Measurements from ENCODE around the gene MADCAM1.

The MADCAM1 gene

GRCh38 chr19:483332-484072 lies 12.8 kb upstream of the MADCAM1 start:
- peaks cover 27% of the 10 kb centered on the region for H3K27me3 Mint-ChIP-seq (ENCODE audit: low read depth)
- TF ChIP-seq CTCF (IDR thresholded peaks at IDR 0.05; ENCODE audit: unreplicated experiment in 3 of 3), result no peak
- no peak overlapping the region for H3K4me3 Mint-ChIP-seq
- peaks cover 4% of the 10 kb centered on the region for H3K36me3 Mint-ChIP-seq (ENCODE audit: low read depth)
- H3K4me1 Mint-ChIP-seq, result peaks cover 15% of the 10 kb centered on the region
- H3K9me3 Mint-ChIP-seq, result peaks cover 7% of the 10 kb centered on the region
- H3K27ac Mint-ChIP-seq, result no peak overlapping the region

- no peak overlapping the region for H3K4me3 Mint-ChIP-seq
Observed at GRCh38 chr19:484494-484893, 11.8 kb upstream of the MADCAM1 start.

GRCh38 chr19:485077-485476 lies 11.2 kb upstream of the MADCAM1 start:
- H3K4me3 Mint-ChIP-seq, result peak overlapping the region; percentile 21 to 56 (median 46)
- H3K4me1 Mint-ChIP-seq, result peaks cover 5% of the 10 kb centered on the region
- H3K27ac Mint-ChIP-seq, result peak overlapping the region in 1 of 3 experiments; percentile 29
- no peak for TF ChIP-seq CTCF (IDR thresholded peaks at IDR 0.05; ENCODE audit: unreplicated experiment in 3 of 3)
- H3K9me3 Mint-ChIP-seq, result peaks cover 5% of the 10 kb centered on the region
- peaks cover 4% of the 10 kb centered on the region for H3K36me3 Mint-ChIP-seq (ENCODE audit: low read depth)
- peaks cover 19% of the 10 kb centered on the region for H3K27me3 Mint-ChIP-seq (ENCODE audit: low read depth)

More at GRCh38 chr19:484494-484893, 11.8 kb upstream of the MADCAM1 start:
- TF ChIP-seq CTCF (IDR thresholded peaks at IDR 0.05; ENCODE audit: unreplicated experiment in 3 of 3), result no peak
- Mint-ChIP-seq H3K36me3 (ENCODE audit: low read depth) (peaks cover 4% of the 10 kb centered on the region), H3K27me3 (ENCODE audit: low read depth) (peaks cover 24% of the 10 kb centered on the region), H3K27ac (no peak overlapping the region), H3K9me3 (peaks cover 7% of the 10 kb centered on the region), H3K4me1 (peaks cover 10% of the 10 kb centered on the region)

DNA sequence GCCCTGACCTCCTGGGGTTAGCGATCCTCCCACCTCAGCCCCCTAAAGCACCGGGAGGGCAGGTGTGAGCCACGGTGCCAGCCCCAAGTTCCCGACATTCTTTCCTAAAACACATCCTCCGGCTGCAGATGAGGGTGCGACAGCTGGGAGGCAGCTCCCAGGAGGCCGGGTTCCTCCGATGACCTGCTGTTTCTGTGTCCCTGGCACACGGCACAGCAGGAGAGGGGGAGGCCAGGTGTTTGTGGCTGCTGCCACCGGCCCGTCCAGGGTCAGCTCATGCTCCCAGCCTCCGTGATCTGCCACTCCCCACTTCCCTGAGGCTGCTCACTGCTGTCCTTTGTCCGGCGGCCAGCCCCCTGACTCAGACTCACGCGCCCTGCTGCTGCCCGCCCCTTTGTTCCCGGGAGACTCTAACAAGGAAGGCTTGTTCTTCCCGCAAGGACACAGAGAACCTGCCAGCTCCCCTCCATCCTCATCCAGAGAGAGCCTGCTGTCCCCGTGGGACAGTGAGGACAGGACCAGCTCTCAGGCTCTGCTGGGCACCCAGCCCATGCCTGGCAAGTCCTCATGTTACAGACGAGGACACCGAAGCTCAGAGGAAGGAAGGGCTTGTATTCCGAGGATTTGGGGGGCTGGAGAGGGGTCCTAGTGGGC lies 10.6 kb upstream of the MADCAM1 start:
- Mint-ChIP-seq H3K36me3 (ENCODE audit: low read depth) (no peaks in the 10 kb centered on the region), H3K4me3 (peak overlapping the region; percentile 51 to 68 (median 56)), H3K4me1 (peaks cover 4% of the 10 kb centered on the region), H3K27ac (peak overlapping the region in 2 of 3 experiments; percentile 41 to 75), H3K9me3 (peaks cover 2% of the 10 kb centered on the region), H3K27me3 (ENCODE audit: low read depth) (peaks cover 16% of the 10 kb centered on the region)
- no peak for TF ChIP-seq CTCF (IDR thresholded peaks at IDR 0.05; ENCODE audit: unreplicated experiment in 3 of 3)

GRCh38 chr19:488505-489417 lies 7.5 kb upstream of the MADCAM1 start:
- Mint-ChIP-seq H3K4me3 (peak overlapping the region; percentile 83 to 84 (median 84)), H3K27ac (peak overlapping the region in 2 of 3 experiments; percentile 74 to 87), H3K36me3 (ENCODE audit: low read depth) (peaks cover 2% of the 10 kb centered on the region), H3K27me3 (ENCODE audit: low read depth) (peaks cover 8% of the 10 kb centered on the region), H3K4me1 (peaks cover 4% of the 10 kb centered on the region), H3K9me3 (no peaks in the 10 kb centered on the region)
- TF ChIP-seq CTCF (IDR thresholded peaks at IDR 0.05; ENCODE audit: unreplicated experiment in 3 of 3), result no peak
